Activated T-cell treated with anti-CD3 and anti-CD28 coated beads, Interleukin-2, amount 50 U/mL, for 72 hours (primary cell): ENCODE measurements around the gene SYN1. TPM values are rescaled to one million over a fixed set of nuclear protein-coding genes. Genes with fewer than 3 reads are reported as not detected.

Experiments
- ATAC-seq, 2 donors: fragments of 150-1000 bp; cut with Tn5 transposase; replicated peaks in 1 of 2; 2 replicates each; pipeline ENCODE4 v1.10.0; 2021; ENCODE audit warnings: moderate library complexity in 2 of 2, mild to moderate bottlenecking in 1 of 2
- DNase-seq, 2 donors: peaks; one replicate each; pipeline ENCODE4 v3.0.0; 2021 to 2022; ENCODE audit warnings: mixed read lengths in 1 of 2
- H3K27ac Mint-ChIP-seq: one replicate; pipeline ENCODE4 v1.8.0; 2022; ENCODE audit warnings: mild to moderate bottlenecking, moderate library complexity, mixed read lengths
- H3K27me3 Mint-ChIP-seq: one replicate; pipeline ENCODE4 v1.8.0; 2022; ENCODE audit warnings: low read depth, mixed read lengths
- H3K36me3 Mint-ChIP-seq, 2 donors: one replicate each; pipeline ENCODE4 v1.8.0; 2022; ENCODE audit warnings: mixed read lengths in 2 of 2, mild to moderate bottlenecking in 1 of 2; ENCODE audit not compliant: insufficient read depth in 2 of 2
- H3K4me1 Mint-ChIP-seq: one replicate; pipeline ENCODE4 v1.8.0; 2022; ENCODE audit warnings: low read depth, mixed read lengths
- H3K4me3 Mint-ChIP-seq, 2 donors: one replicate each; pipeline ENCODE4 v1.8.0; 2022; ENCODE audit warnings: mild to moderate bottlenecking in 2 of 2, mixed read lengths in 2 of 2, moderate library complexity in 2 of 2
- H3K9me3 Mint-ChIP-seq, 2 donors: one replicate each; pipeline ENCODE4 v1.8.0; 2022; ENCODE audit warnings: mixed read lengths in 2 of 2
- total RNA-seq, 2 donors: library from RNA; stranded (reverse); gene quantifications; one replicate each; pipeline ENCODE4 v1.2.3, GENCODE V29; 2022

The SYN1 gene
- total RNA-seq, 2 donors from 2014 or later = 0.67 to 2.0 TPM

DNA sequence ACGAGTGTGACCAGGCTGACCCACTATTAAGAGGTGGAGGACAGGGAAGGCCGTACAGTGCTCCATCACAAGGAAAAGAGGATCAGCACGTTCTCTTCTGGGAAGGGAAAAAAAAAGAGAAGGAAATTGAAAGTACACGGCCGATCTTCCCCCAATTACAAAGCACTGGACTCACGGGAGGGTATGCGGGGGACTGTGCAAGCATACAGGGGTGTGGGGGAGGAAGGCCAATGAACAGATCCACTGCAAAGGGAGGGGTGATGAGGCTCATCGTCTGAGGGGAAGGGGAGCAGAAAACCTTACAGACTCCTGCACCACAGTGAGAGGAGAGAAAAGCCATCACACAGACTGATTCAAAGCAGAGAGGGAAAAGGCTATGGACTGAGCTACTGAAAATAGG lies 29.6 kb upstream of the SYN1 start:
- ATAC-seq (no peak), DNase-seq (no peak)
- Mint-ChIP-seq H3K4me1 (peaks cover 32% of the 10 kb centered on the region), H3K36me3 (peaks cover 10 to 14% of the 10 kb centered on the region in 2 donors), H3K4me3 (peak overlapping the region; percentile 89 to 92), H3K9me3 (no peaks in the 10 kb centered on the region), H3K27me3 (peaks cover 8% of the 10 kb centered on the region), H3K27ac (peak overlapping the region; percentile 86)

DNA sequence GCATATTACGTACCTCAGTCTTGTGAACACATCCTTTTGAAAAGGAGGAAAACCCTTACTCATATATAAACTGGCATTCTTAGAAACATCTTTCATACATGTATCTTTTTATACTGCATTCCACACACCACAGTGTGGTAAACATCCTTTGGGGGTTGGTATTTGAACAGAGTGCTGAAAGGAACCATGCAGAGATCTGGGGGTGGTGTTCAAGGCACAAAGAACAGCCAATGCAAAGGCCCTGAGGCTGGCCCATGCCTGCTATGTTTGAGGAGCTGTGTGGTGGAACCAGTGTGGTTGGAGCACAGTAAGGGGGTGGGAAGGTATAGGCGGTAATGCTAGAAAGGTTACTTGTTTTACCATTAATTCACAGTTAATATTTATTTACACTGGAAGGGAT lies 28.7 kb upstream of the SYN1 start:
- H3K27me3 Mint-ChIP-seq = peaks cover 11% of the 10 kb centered on the region

DNA sequence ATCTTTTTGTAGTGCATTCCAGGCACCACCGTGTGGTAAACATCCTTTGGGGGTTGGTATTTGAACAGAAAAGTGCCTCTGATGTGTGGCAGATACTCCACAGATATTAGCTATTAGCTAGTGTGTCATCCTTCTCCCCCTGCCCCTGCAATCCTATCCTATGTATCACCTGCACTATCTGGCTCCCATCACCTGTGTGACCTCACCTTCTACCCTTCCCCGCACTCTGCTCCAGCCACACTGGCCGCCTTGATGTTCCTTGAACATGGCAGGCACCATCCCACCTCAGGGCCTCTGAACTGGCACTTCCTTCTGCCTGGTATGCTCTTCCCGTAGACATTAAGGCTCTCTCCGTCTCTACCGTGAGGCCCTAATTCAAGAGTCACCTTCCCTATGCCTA lies 27.0 kb upstream of the SYN1 start:
- ATAC-seq (no peak), DNase-seq (no peak)
- peaks cover 35% of the 10 kb centered on the region for H3K4me1 Mint-ChIP-seq
- H3K27ac Mint-ChIP-seq = no peak overlapping the region
- peaks cover 8 to 13% of the 10 kb centered on the region in 2 donors for H3K36me3 Mint-ChIP-seq
- H3K4me3 Mint-ChIP-seq = peak overlapping the region in 1 of 2 donors; percentile 26
- no peaks in the 10 kb centered on the region for H3K9me3 Mint-ChIP-seq
- H3K27me3 Mint-ChIP-seq = peaks cover 11% of the 10 kb centered on the region

More for the DNA sequence above, 28.7 kb upstream of the SYN1 start:
- Mint-ChIP-seq H3K4me1 (peaks cover 35% of the 10 kb centered on the region), H3K27ac (peak overlapping the region; percentile 86), H3K9me3 (no peaks in the 10 kb centered on the region), H3K4me3 (peak overlapping the region; percentile 89 to 92), H3K36me3 (peaks cover 10 to 14% of the 10 kb centered on the region in 2 donors)
- ATAC-seq (no peak), DNase-seq (no peak)

DNA sequence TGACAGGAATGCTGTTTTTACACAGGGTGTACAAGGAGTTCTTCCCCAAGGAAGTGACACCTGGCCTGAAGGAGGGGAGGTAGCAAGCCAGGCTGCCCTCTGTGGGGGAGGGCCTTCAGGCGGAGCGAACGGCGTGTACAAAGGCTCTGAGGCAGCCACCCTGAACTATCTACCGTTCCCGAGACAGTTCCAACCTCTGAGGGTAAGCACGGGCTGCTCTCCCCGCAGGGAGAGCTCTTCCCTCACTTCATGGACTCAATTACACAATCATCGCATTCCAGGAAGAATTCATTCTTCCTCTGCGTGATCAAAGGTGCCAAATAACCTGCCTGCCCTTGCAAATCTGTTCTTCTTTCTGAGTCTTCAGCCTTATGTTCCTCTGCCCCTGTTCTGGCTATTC lies 25.9 kb upstream of the SYN1 start:
- no peak overlapping the region for H3K27ac Mint-ChIP-seq
- no peak overlapping the region for H3K4me3 Mint-ChIP-seq
- H3K4me1 Mint-ChIP-seq = peaks cover 24% of the 10 kb centered on the region
- H3K36me3 Mint-ChIP-seq = peaks cover 14 to 15% of the 10 kb centered on the region in 2 donors
- H3K27me3 Mint-ChIP-seq = peaks cover 11% of the 10 kb centered on the region
- no peak for DNase-seq
- no peaks in the 10 kb centered on the region for H3K9me3 Mint-ChIP-seq
- ATAC-seq = no peak

DNA sequence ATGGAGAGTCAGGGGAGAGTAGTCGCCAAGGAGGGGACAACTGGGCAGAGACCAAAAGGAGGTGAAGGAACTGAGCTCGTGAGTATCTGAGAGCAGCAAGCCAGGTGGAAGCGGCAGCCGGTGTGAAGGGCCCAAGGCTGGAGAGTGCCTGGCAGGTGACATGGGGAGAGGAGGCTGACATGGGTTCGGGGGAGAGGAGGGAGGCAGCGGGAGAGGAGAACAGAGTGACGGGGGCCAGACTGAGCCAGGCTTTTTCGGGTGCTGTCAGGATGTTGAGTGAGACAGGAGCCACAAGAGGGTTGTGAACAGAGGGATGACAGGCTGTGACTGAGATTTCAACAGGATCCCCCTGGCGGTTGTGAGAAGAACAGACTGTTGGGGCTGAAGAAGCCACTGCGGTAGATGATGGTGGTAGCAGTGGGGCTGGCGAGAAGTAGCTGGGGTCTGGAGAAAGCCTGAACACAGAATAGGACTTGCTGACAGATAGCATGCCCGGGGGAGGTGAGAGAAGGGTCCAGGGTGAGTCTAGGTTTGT lies 25.0 kb upstream of the SYN1 start:
- DNase-seq = no peak
- ATAC-seq = peak in 1 of 2 donors; percentile 26
- H3K4me3 Mint-ChIP-seq = no peak overlapping the region
- H3K9me3 Mint-ChIP-seq = peaks cover 1 to 2% of the 10 kb centered on the region in 2 donors
- H3K27me3 Mint-ChIP-seq = peaks cover 11% of the 10 kb centered on the region
- H3K27ac Mint-ChIP-seq = peak overlapping the region; percentile 80
- H3K4me1 Mint-ChIP-seq = peaks cover 24% of the 10 kb centered on the region
- H3K36me3 Mint-ChIP-seq = peaks cover 20 to 23% of the 10 kb centered on the region in 2 donors

DNA sequence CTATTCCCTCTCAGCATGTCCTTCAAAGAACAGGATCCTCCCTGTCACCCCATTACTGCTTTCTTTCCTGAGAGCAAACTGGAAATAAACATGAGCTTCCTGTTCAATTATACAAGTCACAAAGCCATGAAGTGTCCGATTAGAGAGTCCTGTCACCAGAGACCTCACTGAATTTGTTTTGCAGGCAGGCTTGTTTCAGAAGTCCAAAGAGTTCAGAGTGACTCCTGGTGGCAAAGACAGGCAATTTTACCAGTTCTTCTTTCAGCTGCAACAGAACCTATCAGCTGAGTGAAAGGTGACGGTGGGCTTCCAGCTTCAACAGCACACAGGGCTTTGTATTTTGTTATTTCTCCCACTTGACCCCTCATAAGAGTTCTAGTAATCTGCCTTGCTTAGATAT lies 24.3 kb upstream of the SYN1 start:
- H3K4me1 Mint-ChIP-seq = peaks cover 25% of the 10 kb centered on the region
- ATAC-seq = no peak
- peak overlapping the region; percentile 80 for H3K27ac Mint-ChIP-seq
- H3K27me3 Mint-ChIP-seq = peaks cover 11% of the 10 kb centered on the region
- H3K9me3 Mint-ChIP-seq = peaks cover 1 to 2% of the 10 kb centered on the region in 2 donors
- H3K4me3 Mint-ChIP-seq = no peak overlapping the region
- peaks cover 20 to 25% of the 10 kb centered on the region in 2 donors for H3K36me3 Mint-ChIP-seq
- no peak for DNase-seq

DNA sequence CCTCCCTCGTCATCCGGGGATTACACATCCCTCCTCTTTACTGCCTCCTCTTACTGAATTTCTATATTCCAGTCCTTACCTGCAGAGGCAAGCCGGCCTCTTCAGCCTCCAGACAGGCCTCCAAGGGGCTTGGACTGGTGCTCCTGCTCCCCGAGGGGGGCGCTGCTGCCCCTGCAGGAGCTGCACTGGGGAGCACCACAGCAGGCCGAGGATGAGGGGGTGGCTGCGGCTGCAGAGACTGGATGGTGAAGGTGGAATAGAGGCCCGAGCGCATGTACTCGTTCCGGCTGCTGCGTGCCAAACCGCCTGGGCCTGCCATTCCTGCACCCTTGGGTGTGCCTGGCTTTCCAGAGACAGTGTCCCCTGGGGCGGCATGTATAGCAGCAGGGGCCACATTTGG lies 19.2 kb upstream of the SYN1 start:
- no peak for DNase-seq
- Mint-ChIP-seq H3K4me3 (peak overlapping the region in 1 of 2 donors; percentile 9), H3K9me3 (peaks cover 1 to 2% of the 10 kb centered on the region in 2 donors), H3K27ac (no peak overlapping the region), H3K27me3 (no peaks in the 10 kb centered on the region), H3K4me1 (peaks cover 14% of the 10 kb centered on the region), H3K36me3 (peaks cover 21 to 33% of the 10 kb centered on the region in 2 donors)
- no peak for ATAC-seq

DNA sequence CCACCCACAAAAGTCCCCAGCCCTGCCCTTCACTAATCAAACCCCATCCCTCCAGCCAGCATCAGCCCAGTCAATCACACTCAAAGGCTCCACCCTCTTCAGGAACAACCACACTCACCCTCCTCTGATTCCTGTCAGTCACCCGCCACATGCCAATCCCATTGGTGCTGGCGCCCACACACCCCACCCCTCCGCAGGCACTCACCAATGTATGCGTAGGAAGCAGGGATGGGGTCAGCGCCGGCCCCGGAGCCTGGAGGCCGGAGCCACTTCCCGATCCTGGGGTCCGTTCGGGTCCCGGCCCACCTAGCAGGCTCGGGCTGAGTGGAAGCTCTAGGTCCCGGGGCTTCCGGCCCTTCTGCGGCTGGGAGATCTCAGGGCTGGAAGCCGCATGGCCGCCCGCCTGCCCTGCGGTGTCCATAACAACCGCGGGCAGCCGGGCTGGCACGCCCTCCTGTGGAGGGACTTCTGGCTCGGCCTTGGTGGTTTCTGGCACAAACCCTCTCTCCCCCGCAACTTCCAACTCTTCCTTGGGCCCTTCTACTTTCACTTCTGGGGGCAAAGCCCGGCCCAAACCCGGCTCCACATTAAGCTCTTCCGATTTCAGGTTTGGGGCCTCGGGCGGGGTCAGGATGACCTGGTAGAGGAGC lies 18.0 kb upstream of the SYN1 start:
- peak overlapping the region; percentile 42 to 59 for H3K4me3 Mint-ChIP-seq
- peaks cover 1 to 2% of the 10 kb centered on the region in 2 donors for H3K9me3 Mint-ChIP-seq
- H3K27me3 Mint-ChIP-seq = no peaks in the 10 kb centered on the region
- H3K36me3 Mint-ChIP-seq = peaks cover 21 to 33% of the 10 kb centered on the region in 2 donors
- no peak overlapping the region for H3K27ac Mint-ChIP-seq
- DNase-seq (peak; percentile 21 to 45), ATAC-seq (peak; percentile 50 to 54)
- peaks cover 14% of the 10 kb centered on the region for H3K4me1 Mint-ChIP-seq

DNA sequence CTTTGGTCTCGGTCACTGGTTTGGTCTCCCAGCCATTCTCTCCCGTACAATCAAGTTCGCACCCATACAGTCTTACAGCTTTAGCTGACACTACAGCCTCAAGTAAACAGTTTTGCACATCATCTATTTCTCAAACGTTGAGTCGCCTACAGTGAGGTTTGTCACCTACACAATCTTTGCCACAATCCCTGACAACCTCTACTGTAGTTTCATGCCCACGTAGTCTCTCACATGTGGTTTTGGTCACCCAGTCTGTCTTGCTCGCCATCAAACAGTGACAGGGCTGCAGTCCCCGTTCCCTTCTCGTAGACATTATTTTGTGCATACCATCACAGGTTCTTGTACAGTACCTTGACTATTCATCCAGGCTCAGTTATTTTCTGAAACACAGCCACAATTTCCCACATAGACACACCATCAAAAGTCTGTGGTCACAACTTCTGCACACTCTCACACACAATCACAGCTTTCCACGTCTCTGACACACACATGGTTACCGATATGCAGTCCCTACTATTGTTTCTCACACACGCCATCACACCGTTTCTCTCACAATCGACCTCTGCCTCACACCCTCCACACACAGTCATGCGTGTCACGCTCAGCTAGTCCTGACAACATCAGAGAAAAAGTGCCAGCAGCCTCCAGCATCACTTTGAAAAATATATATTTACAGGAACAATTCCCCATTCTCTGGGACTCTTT lies 15.4 kb upstream of the SYN1 start:
- ATAC-seq = peak; percentile 84 to 85
- Mint-ChIP-seq H3K27me3 (no peaks in the 10 kb centered on the region), H3K4me1 (peaks cover 17% of the 10 kb centered on the region)

DNA sequence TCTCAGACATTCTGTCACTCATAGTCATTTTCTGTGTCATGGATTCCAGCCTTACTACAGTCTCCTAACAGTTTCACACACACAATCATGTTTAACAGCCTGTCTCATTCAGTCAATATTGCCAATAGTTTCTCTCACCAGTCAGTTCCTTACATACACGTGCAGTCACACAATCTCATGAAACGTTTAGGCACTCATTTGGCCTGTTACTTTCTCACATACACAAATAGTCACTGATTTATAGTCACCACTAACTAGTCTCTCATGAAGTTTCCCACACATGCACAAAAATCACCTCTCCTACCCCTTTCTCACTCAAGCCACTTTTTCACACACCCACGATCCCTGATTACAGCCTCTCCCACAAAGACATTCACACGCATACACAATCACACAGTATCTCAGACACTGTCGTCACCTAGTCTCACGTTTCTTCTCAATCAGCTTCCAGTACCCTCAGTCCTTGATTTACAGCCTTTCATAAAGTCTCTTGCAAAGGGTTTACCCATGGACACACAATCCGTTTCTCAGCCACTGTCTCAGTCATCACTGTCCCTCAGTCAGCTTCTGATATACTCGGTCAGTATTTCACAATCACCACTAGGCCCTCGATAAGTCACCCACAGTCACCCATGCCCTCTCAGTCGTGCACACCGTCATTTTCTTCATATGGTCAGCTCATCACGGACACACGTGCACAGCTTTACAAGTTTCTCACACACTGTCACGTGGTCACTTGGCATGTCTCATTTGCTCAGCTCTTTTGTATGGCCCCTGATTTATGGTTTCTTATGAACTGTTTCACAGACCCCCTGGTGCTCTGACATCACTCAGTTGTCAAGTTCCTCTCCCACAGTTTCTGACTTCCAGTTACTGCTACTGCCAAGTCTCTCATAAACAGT lies 14.3 kb upstream of the SYN1 start:
- DNase-seq (no peak), ATAC-seq (no peak)
- Mint-ChIP-seq H3K4me3 (no peak overlapping the region), H3K27ac (no peak overlapping the region), H3K9me3 (no peaks in the 10 kb centered on the region), H3K27me3 (no peaks in the 10 kb centered on the region), H3K4me1 (peaks cover 21% of the 10 kb centered on the region), H3K36me3 (peaks cover 4 to 10% of the 10 kb centered on the region in 2 donors)

More for the DNA sequence above, 15.4 kb upstream of the SYN1 start:
- Mint-ChIP-seq H3K36me3 (peaks cover 12 to 19% of the 10 kb centered on the region in 2 donors), H3K9me3 (peaks cover 1 to 2% of the 10 kb centered on the region in 2 donors), H3K4me3 (no peak overlapping the region), H3K27ac (no peak overlapping the region)
- DNase-seq = peak; percentile 30 to 57

DNA sequence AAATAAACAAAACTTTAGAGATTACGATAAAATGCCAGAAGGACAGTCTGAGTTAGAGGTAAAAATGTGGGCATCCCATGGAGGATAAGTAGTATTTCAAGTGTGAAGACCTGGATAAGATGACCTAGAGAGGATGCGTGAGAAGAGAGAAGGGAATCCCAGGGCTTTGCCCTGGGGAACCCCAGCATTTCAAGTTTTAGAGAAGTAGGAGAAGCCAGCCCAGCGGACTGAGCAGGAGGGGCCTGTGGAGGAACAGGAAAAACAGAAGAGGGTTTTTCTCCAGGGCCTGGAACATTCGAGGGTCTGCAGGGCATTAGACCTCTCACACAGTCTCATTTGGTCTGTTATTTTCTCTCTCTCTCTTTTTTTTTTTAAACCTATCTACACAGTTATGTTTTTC lies 13.0 kb upstream of the SYN1 start:
- no peak for DNase-seq
- no peaks in the 10 kb centered on the region for H3K9me3 Mint-ChIP-seq
- ATAC-seq = no peak
- H3K36me3 Mint-ChIP-seq = peaks cover 4 to 6% of the 10 kb centered on the region in 2 donors
- H3K27ac Mint-ChIP-seq = no peak overlapping the region
- H3K4me3 Mint-ChIP-seq = no peak overlapping the region
- H3K27me3 Mint-ChIP-seq = no peaks in the 10 kb centered on the region
- peaks cover 19% of the 10 kb centered on the region for H3K4me1 Mint-ChIP-seq

DNA sequence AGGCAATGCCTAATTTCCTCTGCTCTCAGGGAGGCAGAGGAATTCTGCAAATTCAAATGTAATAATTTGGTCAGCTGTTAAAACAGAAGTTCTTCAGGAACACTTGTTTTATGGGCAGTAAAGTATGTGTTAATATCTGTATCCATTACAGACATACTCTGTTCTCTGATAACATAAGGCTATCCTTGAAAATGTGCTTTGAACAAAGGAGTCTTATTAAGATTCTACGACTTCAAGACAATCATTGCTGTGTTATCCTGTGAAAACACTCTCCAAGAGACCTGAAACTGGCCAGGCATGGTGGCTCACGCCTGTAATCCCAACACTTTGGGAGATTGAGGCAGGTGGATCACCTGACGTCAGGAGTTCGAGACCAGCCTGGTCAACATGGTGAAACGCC lies 12.0 kb upstream of the SYN1 start:
- no peaks in the 10 kb centered on the region for H3K9me3 Mint-ChIP-seq
- H3K27me3 Mint-ChIP-seq = no peaks in the 10 kb centered on the region
- no peak overlapping the region for H3K4me3 Mint-ChIP-seq
- DNase-seq (no peak), ATAC-seq (no peak)
- H3K36me3 Mint-ChIP-seq = peaks cover 0 to 1% of the 10 kb centered on the region in 2 donors
- peaks cover 17% of the 10 kb centered on the region for H3K4me1 Mint-ChIP-seq
- no peak overlapping the region for H3K27ac Mint-ChIP-seq
